ENCODE data around the gene IRF9.

DNA sequence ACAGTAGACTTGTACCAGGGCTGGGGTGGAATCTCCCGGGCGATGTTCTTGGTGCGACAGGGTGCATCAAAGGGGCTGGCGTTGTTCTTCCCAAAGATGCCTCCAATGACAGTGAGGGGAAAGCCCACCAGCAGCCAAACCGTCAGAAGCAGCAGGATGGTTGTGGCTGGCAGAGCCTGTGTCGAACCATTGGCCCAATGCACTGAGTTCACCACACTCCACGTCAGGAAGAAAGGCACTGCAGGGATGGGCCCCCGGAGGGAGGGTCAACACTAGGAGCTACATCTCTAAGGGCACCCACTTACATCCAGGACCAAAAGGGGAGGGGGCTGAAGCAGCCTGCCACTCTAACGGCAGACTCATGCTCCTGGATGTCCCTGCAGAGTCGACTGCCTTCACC lies 29.4 kb downstream of the IRF9 start:
- TF ChIP-seq, protein P1, sequence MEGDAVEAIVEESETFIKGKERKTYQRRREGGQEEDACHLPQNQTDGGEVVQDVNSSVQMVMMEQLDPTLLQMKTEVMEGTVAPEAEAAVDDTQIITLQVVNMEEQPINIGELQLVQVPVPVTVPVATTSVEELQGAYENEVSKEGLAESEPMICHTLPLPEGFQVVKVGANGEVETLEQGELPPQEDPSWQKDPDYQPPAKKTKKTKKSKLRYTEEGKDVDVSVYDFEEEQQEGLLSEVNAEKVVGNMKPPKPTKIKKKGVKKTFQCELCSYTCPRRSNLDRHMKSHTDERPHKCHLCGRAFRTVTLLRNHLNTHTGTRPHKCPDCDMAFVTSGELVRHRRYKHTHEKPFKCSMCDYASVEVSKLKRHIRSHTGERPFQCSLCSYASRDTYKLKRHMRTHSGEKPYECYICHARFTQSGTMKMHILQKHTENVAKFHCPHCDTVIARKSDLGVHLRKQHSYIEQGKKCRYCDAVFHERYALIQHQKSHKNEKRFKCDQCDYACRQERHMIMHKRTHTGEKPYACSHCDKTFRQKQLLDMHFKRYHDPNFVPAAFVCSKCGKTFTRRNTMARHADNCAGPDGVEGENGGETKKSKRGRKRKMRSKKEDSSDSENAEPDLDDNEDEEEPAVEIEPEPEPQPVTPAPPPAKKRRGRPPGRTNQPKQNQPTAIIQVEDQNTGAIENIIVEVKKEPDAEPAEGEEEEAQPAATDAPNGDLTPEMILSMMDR (IDR thresholded peaks at IDR 0.05) = no peak
- TF ChIP-seq POLR2AphosphoS5 (IDR thresholded peaks at IDR 0.05) (no peak), POLR2A (IDR thresholded peaks at IDR 0.05) (no peak), EP300 (IDR thresholded peaks at IDR 0.05) (no peak)

Measured in stomach (tissue), 4 donors.